ENCODE results near the gene OR10H1.
"Not testable (repeated sequence)": the region's sequence is repeated elsewhere in the genome, so short reads cannot be mapped to it uniquely, and the experiment has no call there.

OR10H1 gene

GRCh38 chr19:15815306-15815705 lies at the start of gene OR10H1:
TSS of gene OR10H1 (minus strand) at chr19:15815664. CDS start at chr19:15808037, 7,627 bp downstream.
- in situ Hi-C loops (cut with MboI; ENCODE audit: low sequenced_read_pairs) = no loop called here

GRCh38 chr19:15864824-15865223 lies 49.4 kb upstream of the OR10H1 start:
- in situ Hi-C loops (cut with MboI; ENCODE audit: low sequenced_read_pairs) = no loop called here

GRCh38 chr19:15863272-15863671 lies 47.8 kb upstream of the OR10H1 start:
- in situ Hi-C loops (cut with MboI; ENCODE audit: low sequenced_read_pairs) = no loop called here

- in situ Hi-C loops (cut with MboI; ENCODE audit: low sequenced_read_pairs) = no loop called here
Observed at GRCh38 chr19:15862444-15862843, 47.0 kb upstream of the OR10H1 start.

GRCh38 chr19:15860522-15860921 lies 45.1 kb upstream of the OR10H1 start:
- in situ Hi-C loops (cut with MboI; ENCODE audit: low sequenced_read_pairs) = no loop called here

- in situ Hi-C loops (cut with MboI; ENCODE audit: low sequenced_read_pairs) = no loop called here
Observed at GRCh38 chr19:15859187-15859586, 43.7 kb upstream of the OR10H1 start.

- in situ Hi-C loops (cut with MboI; ENCODE audit: low sequenced_read_pairs) = no loop called here
Observed at GRCh38 chr19:15850385-15850784, 34.9 kb upstream of the OR10H1 start.

- in situ Hi-C loops (cut with MboI; ENCODE audit: low sequenced_read_pairs) = no loop called here
Observed at GRCh38 chr19:15846923-15847322, 31.5 kb upstream of the OR10H1 start.

GRCh38 chr19:15843894-15844222 lies 28.4 kb upstream of the OR10H1 start:
- in situ Hi-C loops (cut with MboI; ENCODE audit: low sequenced_read_pairs) = not testable (repeated sequence)

- in situ Hi-C loops (cut with MboI; ENCODE audit: low sequenced_read_pairs) = no loop called here
Observed at GRCh38 chr19:15843203-15843893, 27.9 kb upstream of the OR10H1 start.

- in situ Hi-C loops (cut with MboI; ENCODE audit: low sequenced_read_pairs) = no loop called here
Observed at GRCh38 chr19:15841875-15842569, 26.6 kb upstream of the OR10H1 start.

GRCh38 chr19:15840833-15841232 lies 25.4 kb upstream of the OR10H1 start:
- in situ Hi-C loops (cut with MboI; ENCODE audit: low sequenced_read_pairs) = no loop called here

GRCh38 chr19:15839888-15840287 lies 24.4 kb upstream of the OR10H1 start:
- in situ Hi-C loops (cut with MboI; ENCODE audit: low sequenced_read_pairs) = not testable (repeated sequence)

- in situ Hi-C loops (cut with MboI; ENCODE audit: low sequenced_read_pairs) = no loop called here
Observed at GRCh38 chr19:15838351-15838750, 22.9 kb upstream of the OR10H1 start.

- in situ Hi-C loops (cut with MboI; ENCODE audit: low sequenced_read_pairs) = no loop called here
Observed at GRCh38 chr19:15837221-15837731, 21.8 kb upstream of the OR10H1 start.

- in situ Hi-C loops (cut with MboI; ENCODE audit: low sequenced_read_pairs) = no loop called here
Observed at GRCh38 chr19:15836330-15837220, 21.1 kb upstream of the OR10H1 start.

- in situ Hi-C loops (cut with MboI; ENCODE audit: low sequenced_read_pairs) = not testable (repeated sequence)
Observed at GRCh38 chr19:15835565-15836329, 20.3 kb upstream of the OR10H1 start.

- in situ Hi-C loops (cut with MboI; ENCODE audit: low sequenced_read_pairs) = not testable (repeated sequence)
Observed at GRCh38 chr19:15834232-15834631, 18.8 kb upstream of the OR10H1 start.

- in situ Hi-C loops (cut with MboI; ENCODE audit: low sequenced_read_pairs) = no loop called here
Observed at GRCh38 chr19:15831626-15832025, 16.2 kb upstream of the OR10H1 start.

GRCh38 chr19:15829786-15830185 lies 14.3 kb upstream of the OR10H1 start:
- in situ Hi-C loops (cut with MboI; ENCODE audit: low sequenced_read_pairs) = no loop called here

GRCh38 chr19:15829306-15829698 lies 13.8 kb upstream of the OR10H1 start:
- in situ Hi-C loops (cut with MboI; ENCODE audit: low sequenced_read_pairs) = no loop called here
